MV-4-11 (cell line): ENCODE measurements around the gene PEMT.

Experiments
- DNase-seq: peaks from one replicate; lab custom pipeline; 2025; lab: John Stamatoyannopoulos, UW

PEMT gene

GRCh38 chr17:17514993-17515933 is 76.2 kb downstream of the PEMT start:
- DNase-seq = no peak

- no peak for DNase-seq
Measured at GRCh38 chr17:17514361-17514992, 77.0 kb downstream of the PEMT start.

- no peak for DNase-seq
Measured at GRCh38 chr17:17513626-17514025, 77.9 kb downstream of the PEMT start.

- no peak for DNase-seq
Measured at GRCh38 chr17:17512866-17513265, 78.6 kb downstream of the PEMT start.

DNA sequence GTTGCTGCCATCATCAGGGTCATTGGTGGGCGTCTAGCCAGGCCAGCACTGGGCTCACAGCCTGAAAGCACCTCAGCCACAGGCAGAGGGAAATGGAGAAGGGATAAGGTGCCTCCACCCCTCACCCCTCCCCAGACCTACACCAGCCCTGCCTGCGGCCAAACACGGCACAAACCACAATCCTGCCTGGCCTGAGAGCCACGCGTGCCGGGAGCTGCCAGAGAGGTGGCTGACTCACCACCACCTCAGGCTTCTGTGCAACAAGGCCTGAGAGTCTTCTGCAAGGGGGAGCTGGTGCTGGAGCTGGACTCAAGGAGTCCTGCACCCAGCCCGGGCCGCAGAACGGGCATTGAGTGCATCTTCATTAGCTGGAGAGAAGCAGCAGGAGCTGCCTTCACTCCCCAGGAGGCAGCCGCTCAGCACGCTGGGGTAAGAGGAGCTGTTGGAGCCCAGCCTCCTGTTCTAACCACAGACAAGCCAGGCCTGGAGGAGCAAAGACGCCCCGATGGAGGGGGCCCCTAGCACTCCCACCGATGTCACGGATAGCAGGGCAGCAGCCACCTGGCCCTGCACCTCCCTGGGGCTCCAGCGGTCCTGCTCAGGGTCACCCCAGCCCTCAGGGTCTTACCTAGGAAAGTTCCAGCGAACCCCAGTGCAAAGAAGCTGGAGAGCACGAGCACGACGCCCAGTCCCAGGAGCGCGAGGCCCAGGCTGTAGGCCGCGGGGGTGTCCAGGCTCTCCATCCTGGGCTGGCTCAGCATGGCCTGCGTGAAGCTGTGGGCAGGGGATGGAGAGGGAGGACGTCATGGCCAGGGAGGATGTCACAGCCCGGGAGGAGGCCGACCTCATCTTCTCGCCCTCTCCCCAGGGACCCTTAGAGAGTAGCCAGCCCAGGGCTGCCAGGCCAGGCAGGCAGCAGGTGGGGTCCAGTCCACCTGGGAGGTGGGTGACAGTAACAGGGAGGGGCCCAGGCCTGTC is 79.3 kb downstream of the PEMT start:
- DNase-seq = peak; percentile 79

DNA sequence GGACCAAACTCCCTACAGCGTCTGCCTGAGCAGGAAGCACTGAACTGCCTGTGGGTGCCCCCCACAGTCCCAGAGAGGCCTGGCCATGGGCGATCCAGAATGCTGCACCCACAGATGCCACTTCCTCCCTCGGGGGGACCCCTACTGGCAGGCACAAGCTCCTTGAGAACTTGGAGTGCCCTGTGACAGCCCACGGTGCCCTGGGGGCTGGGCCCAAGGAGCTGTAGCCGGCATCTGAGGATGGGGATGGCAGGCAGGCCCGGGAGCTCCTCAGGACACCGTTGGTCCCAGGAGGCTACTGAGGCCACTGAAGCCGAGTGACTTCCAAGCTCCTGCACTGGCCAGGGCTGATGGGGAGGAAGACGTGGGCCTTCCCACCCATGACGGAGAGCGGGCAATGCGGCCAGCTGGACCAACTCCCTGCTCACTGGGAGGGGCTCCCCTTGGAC is 80.2 kb downstream of the PEMT start:
- no peak for DNase-seq

DNA sequence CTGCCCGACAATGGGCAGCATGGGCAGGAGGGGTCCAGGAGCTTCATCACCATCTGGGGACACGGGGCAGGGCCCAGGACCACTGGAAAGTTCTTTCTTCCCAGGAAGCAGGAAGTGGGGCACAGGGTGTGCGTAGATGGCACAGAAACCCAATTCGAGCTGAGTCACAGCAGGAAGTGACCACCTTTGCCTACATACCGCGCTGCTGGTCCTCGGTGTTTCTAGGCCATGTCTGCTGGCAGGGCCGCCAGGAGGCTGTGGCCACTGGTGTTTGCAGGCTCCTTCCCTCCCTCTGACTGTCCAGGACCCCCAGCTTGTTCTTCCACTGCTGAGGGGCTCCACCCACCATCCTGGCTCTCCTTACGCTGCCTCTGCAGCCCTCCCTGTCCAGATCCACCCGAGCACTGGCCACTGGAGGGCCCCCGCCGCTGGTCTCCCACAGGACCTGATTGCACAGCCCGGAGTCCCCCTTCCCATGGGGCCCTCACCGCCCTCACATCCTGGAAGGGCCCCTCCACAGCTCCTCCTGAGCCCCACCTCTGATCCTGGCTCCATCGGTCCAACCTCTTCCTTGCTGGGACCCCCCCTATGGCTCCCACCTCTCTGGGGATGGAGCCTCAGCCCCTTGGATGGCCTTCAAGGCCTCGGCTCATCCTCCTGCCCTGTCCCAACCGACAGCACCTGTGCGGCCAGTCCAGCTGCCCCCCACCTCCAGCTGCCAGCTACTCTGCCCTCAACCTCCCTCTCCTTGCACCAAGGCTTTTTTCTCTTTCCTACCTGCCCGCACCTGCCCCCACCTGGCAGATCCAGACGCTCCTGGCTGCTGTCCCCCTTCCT is 80.8 kb downstream of the PEMT start:
- no peak for DNase-seq

GRCh38 chr17:17509601-17510425 is 81.7 kb downstream of the PEMT start:
- no peak for DNase-seq

- no peak for DNase-seq
Measured at GRCh38 chr17:17508646-17509591, 82.6 kb downstream of the PEMT start.

GRCh38 chr17:17508019-17508535 is 83.4 kb downstream of the PEMT start:
- DNase-seq = no peak

DNA sequence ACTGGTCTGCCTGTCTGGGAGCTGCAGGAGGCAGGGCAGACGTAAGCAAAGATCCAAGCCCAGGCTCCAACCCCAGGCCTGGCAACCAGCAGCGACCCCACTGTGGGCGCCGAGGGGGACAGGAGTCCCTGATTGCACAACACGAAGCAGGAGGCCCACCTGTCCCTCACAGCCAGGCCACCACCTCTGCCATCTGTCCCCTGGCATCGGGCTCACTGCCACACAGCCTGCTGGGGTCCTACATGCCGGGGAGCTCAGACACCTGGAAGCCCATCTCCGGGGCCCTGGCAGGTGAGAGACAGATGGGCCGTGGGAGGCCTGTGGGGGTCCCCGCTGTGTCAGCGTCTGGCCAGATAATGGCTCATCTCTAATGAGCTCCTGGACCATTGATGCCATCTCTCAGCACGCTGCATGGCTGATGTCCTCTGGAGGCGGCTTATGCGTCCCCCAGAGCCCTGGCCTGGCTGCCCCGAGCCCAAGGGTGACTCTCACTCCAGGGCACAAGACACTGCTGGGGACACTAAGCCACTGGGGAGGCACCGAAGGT is 84.0 kb downstream of the PEMT start:
- DNase-seq = no peak

- no peak for DNase-seq
Measured at GRCh38 chr17:17506893-17507464, 84.5 kb downstream of the PEMT start.

GRCh38 chr17:17506181-17506741 is 85.2 kb downstream of the PEMT start:
- DNase-seq = no peak

DNA sequence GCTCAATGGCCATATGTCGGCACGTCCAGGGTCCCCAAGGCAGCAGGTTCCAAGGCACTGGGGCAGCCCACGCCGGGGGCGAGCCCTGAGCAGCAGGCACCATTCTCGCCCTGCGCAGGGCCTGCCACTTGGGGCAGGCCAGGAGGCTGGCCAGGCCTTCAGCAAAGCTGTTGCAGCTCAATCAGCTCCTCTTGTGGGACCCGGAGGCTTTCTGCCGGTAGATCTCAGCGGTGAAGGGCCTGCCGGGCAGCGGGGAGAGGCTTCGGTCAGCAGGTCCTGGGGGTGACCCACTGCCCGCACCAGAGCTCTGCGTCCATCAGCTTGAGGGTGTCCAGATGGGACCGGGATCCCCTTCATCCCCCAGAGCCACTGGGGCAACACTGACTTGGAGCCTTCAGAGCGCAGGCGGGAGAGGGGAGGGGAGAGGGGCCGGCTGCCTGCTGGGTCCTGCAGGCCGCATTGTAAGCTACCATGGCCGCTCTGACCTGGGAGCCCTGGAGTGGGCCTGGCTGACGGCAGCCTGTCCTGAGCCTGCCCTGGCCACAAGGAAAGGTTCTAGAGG is 85.8 kb downstream of the PEMT start:
- DNase-seq = no peak

GRCh38 chr17:17505151-17505550 is 86.4 kb downstream of the PEMT start:
- no peak for DNase-seq

- no peak for DNase-seq
Measured at GRCh38 chr17:17504341-17505140, 87.0 kb downstream of the PEMT start.
